GM18502 (cell line): ENCODE measurements around the gene CNOT4.
"Not testable (repeated sequence)": the region's sequence is repeated elsewhere in the genome, so short reads cannot be mapped to it uniquely, and the experiment has no call there.

Source experiments
- ATAC-seq: cut with Tn5 transposase; IDR thresholded peaks from one replicate; pipeline ENCODE4 v1.9.1; 2021; ENCODE audit warnings: mild to moderate bottlenecking; ENCODE audit not compliant: unreplicated experiment, poor library complexity

CNOT4 gene

GRCh38 chr7:135463908-135464307 is 46.0 kb downstream of the CNOT4 start:
- no peak for ATAC-seq

DNA sequence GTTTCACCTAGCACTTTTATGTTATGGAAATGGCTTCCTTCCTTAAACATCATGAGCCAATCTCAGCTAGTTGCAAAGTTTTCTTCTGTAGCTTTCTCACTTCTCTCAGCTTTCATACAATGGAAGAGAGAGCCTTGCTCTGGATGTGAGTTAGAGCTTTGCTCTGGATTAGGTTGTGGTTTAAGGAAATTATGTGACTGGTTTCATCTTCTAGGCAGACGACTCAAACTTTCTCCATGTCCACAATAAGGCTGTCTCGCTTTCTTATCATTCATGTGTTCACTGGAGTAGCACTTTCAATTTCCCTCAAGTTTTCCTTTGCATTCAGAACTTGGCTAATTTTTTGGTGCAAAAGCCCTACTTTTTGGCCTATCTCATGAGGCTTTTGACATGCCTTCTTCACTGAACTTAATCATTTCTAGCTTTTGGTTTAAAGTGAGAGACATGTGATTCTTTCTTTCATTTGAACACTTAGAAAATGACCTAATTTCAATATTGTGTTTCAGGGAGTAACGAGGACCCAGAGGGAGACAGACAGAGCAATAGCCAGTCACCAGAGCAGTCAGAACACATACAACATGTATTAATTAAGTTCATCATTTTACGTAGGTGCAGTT is 49.8 kb downstream of the CNOT4 start:
- peak; percentile 66 for ATAC-seq

DNA sequence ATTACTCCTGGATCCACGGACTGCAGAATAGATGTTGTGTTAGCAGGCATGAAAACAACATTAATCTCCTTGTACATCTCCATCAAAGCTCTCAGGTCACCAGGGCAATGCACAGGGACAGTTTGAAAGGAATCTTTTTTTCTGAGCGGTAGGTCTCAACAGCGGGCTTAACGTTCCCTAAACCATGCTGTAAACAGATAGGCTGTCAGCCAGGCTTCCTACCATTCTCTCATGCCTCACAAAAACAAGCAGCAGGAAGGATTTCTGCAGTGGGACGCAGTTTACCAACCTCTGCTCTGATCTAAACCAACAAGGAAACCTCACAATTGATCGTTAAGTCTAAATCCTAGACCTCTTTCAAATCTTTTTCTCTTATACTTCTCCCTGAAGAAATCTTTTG is 50.8 kb downstream of the CNOT4 start:
- ATAC-seq: no peak

DNA sequence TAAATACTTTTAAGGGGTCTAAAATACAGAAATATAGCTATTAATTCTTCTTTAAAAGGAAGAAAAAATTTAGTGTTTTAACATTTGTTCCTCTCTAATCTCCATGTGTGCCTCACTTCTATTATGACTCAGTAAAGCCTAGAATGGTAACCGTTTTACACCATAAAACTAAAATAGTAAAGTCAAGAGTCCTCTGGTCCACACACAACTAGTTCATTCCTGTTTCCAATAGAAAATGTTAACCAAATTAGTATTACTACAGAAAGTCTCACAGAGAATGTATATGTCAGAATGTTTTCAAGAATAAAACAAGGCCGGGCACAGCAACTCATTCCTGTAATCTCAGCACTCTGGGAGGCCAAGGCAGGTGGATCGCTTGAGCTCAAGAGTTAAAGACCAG is 55.8 kb downstream of the CNOT4 start:
- ATAC-seq: peak; percentile 80

GRCh38 chr7:135449436-135449835 is 60.5 kb downstream of the CNOT4 start:
- ATAC-seq: no peak

GRCh38 chr7:135448753-135449152 is 61.1 kb downstream of the CNOT4 start:
- ATAC-seq: no peak

GRCh38 chr7:135447748-135448147 is 62.2 kb downstream of the CNOT4 start:
- no peak for ATAC-seq

- ATAC-seq: peak; percentile 58
Measured at GRCh38 chr7:135445690-135446089, 64.2 kb downstream of the CNOT4 start.

- not testable (repeated sequence) for ATAC-seq
Measured at GRCh38 chr7:135445266-135445665, 64.6 kb downstream of the CNOT4 start.

DNA sequence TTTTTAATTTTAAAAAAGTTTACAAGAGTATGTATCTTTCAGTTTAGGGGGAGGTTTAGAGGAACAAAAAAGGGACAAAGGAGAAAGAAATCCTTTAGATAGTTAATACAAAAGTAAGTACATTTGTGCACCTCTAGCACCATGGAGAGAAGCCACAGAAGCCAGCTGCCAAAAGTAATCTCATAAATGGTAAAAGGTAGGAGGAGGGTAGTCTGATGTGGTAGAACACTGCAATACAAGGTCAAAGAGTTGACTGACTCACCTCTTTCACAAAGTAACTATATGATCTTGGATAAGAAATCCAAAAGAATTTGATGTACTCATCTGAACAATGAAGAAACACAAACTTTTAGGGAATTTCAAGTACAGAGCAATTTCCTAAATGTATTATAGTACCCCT is 68.1 kb downstream of the CNOT4 start:
- no peak for ATAC-seq

DNA sequence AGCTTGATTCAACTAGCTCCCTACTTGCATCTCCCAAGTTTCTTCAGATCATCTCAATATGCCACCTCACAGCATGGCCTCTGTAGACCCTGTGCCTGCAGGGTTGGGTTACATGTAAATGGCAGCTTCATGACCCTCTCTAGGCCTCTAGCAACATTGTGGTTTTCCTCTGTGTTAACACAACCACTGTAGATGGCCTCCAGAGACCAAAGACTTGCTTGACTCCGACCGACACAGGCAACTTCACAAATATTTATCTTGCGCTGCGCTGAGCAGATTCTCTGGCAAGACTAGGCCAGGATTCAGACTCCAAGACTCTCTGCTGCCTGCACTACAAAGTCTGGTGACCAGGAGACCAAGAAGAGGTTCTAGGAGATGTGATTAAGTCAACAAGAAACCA is 75.9 kb downstream of the CNOT4 start:
- no peak for ATAC-seq

DNA sequence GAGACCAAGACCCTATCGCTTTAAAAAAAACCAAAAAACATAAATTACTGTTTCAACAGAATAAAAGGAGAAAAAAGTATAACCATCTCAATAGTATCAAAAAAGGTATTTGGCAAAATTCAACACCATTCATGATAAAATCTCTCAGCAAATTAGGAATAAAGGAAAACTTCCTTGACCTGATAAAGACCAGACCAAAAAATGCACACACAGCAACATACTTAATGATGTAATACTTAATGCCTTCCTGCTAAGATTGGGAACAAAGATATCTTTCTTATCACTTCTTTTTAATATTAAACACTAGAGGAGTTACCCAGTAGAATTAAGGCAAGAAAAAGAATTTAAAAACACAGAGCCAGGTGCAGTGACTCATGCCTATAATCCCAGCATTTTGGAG is 79.3 kb downstream of the CNOT4 start:
- ATAC-seq: no peak

DNA sequence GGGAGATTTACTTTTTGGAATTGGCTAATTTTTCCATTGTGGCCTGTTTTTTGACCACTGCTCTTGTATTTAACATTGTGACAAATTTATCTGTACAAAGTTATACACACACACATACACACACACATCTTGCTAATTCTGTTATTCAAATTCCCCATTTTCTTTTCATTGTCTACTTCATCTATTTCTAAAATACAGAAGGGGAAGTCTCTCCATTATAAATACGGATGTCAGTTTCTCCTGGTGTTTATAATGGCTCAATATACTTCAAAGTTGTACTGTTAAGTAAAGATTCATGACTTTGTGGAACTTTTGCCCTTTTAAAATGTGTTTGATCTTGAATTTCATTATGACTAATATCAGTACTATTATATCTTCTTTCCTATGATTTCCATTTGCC is 81.0 kb downstream of the CNOT4 start:
- no peak for ATAC-seq

- ATAC-seq: no peak
Measured at GRCh38 chr7:135428011-135428410, 81.9 kb downstream of the CNOT4 start.

DNA sequence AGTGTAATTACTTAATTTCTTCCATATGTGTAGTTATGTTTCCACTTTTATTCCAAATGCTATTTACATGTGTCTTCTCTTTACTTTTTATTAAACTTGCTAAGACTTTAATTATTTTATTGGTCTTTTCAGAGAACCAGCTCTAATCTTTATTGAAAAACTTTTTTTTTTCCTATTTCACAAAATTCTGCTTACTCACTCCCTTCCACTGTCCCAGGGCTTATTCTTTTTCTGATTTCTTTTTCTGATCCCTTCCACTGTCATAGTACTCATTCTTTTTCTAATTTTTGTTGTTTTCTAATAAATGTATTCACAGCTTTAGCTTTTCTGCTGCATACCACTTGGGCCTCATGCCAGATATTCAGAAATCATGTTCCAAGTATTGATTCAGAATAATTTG is 82.7 kb downstream of the CNOT4 start:
- ATAC-seq: no peak

- ATAC-seq: no peak
Measured at GRCh38 chr7:135425036-135425435, 84.9 kb downstream of the CNOT4 start.

GRCh38 chr7:135420786-135421185 is 89.1 kb downstream of the CNOT4 start:
- no peak for ATAC-seq

GRCh38 chr7:135416431-135416830 is 93.5 kb downstream of the CNOT4 start:
- no peak for ATAC-seq

GRCh38 chr7:135414850-135415439 is 95.0 kb downstream of the CNOT4 start:
- no peak for ATAC-seq

DNA sequence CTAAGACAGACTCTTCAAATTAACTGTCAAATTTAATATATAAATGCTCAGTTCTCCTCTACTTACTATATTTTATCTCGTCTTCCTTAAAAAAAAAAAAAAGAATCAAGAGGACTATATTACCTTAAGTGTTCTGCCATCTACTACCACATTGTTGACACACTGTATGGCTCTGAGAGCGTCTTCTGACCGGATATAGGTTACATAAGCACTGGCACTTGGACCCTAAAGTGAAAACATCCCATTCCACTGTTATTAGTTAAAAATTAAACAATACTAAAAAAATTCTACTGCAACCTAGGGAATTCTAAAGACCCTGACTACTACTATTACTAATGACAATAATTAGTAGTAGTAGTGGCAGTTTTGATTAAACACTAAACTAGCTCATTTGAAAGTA is 95.7 kb downstream of the CNOT4 start:
- ATAC-seq: no peak

DNA sequence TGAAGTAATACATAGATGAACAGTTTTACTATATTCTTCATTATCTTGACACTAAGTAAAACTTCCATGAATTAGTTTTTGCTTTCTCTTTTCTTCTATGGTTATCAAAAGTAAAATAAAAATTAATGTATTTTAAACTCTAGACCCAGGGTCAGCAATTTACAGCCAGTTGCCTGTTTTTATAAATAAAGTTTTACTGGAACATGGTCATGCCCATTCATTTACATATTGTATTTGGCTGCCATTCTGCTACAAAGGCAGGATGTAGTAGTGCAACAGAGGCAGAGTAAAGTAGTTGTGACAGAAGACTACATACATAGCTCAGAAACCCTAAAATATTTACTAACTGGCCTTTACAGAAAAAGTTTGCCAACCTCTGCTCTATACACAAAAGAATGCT is 98.8 kb downstream of the CNOT4 start:
- ATAC-seq: no peak

GRCh38 chr7:135410543-135410942 is 99.4 kb downstream of the CNOT4 start:
- ATAC-seq: no peak
